Naive thymus-derived CD4-positive, alpha-beta T cell (primary cell): ENCODE measurements around the gene OXCT2. TPM values are rescaled to one million over a fixed set of nuclear protein-coding genes. Genes with fewer than 3 reads are reported as not detected.
"Not testable (repeated sequence)": the region's sequence is repeated elsewhere in the genome, so short reads cannot be mapped to it uniquely, and the experiment has no call there.

Experiments used
- ATAC-seq: fragments of 150-1000 bp; cut with Tn5 transposase; 2 replicates; pipeline ENCODE4 v1.10.0; 2021; ENCODE audit warnings: mild to moderate bottlenecking, moderate library complexity
- CTCF ChIA-PET: fragments of 350-600 bp; sonication (Branson Sonifier 250); formaldehyde crosslinking; loops from one replicate; lab custom pipeline; 2021; ENCODE audit warnings: antibody characterized with exemption; lab: Charles Lee
- POLR2A ChIA-PET: fragments of 350-600 bp; sonication (Branson Sonifier 250); formaldehyde crosslinking; loops from one replicate; lab custom pipeline; 2021; ENCODE audit warnings: antibody characterized with exemption, inconsistent platforms; lab: Charles Lee
- DNase-seq, 9 donors: peaks; one replicate each; pipeline versions ENCODE4 v3.0.0 to v3.0.0-alpha.2; 2020 to 2022; ENCODE audit warnings: mixed read lengths in 1 of 9
- H3K27ac ChIP-seq: one replicate; pipeline ENCODE4 v1.7.0; 2013; ENCODE audit warnings: mild to moderate bottlenecking, low read depth, low read length, moderate library complexity
- H3K27me3 ChIP-seq, 2 donors: one replicate each; pipeline ENCODE4 v1.7.0; 2013; ENCODE audit warnings: low read length in 2 of 2, mild to moderate bottlenecking in 2 of 2, moderate library complexity in 2 of 2; ENCODE audit not compliant: control insufficient read depth in 2 of 2, insufficient read depth in 2 of 2
- H3K36me3 ChIP-seq, 3 experiments: 1 replicate in 2 of 3; 2 replicates in 1 of 3; pipeline ENCODE4 v1.7.0; 2013; ENCODE audit warnings: low read length in 3 of 3, mild to moderate bottlenecking in 3 of 3, moderate library complexity in 1 of 3; ENCODE audit not compliant: insufficient read depth in 3 of 3, control insufficient read depth in 2 of 3
- H3K4me1 ChIP-seq, 2 donors: one replicate each; pipeline ENCODE4 v1.7.0; 2013; ENCODE audit warnings: low read length in 2 of 2, mild to moderate bottlenecking in 2 of 2, moderate library complexity in 1 of 2; ENCODE audit not compliant: control insufficient read depth in 2 of 2, insufficient read depth in 2 of 2
- H3K4me3 ChIP-seq: 2 replicates; pipeline ENCODE4 v1.7.0; 2013; ENCODE audit warnings: mild to moderate bottlenecking, low read length
- H3K9me3 ChIP-seq, 3 experiments: 1 replicate in 2 of 3; 2 replicates in 1 of 3; pipeline ENCODE4 v1.7.0; 2013; ENCODE audit warnings: low read length in 3 of 3; ENCODE audit not compliant: control insufficient read depth in 2 of 3
- H3K27ac Mint-ChIP-seq, 9 donors: one replicate each; pipeline ENCODE4 v1.8.0; 2020 to 2022; ENCODE audit warnings: mixed read lengths in 9 of 9, mild to moderate bottlenecking in 8 of 9, moderate library complexity in 5 of 9, inconsistent platforms in 2 of 9
- H3K27me3 Mint-ChIP-seq, 5 donors: one replicate each; pipeline ENCODE4 v1.8.0; 2021 to 2022; ENCODE audit warnings: mixed read lengths in 5 of 5, mild to moderate bottlenecking in 1 of 5
- H3K36me3 Mint-ChIP-seq, 5 donors: one replicate each; pipeline ENCODE4 v1.8.0; 2020 to 2022; ENCODE audit warnings: mixed read lengths in 5 of 5, mild to moderate bottlenecking in 3 of 5, inconsistent platforms in 1 of 5
- H3K4me1 Mint-ChIP-seq, 7 donors: one replicate each; pipeline ENCODE4 v1.8.0; 2020 to 2022; ENCODE audit warnings: mixed read lengths in 7 of 7, mild to moderate bottlenecking in 3 of 7, inconsistent platforms in 1 of 7
- H3K4me3 Mint-ChIP-seq, 10 donors: one replicate each; pipeline ENCODE4 v1.8.0; 2020 to 2022; ENCODE audit warnings: mild to moderate bottlenecking in 10 of 10, mixed read lengths in 10 of 10, moderate library complexity in 6 of 10, inconsistent platforms in 2 of 10
- H3K9me3 Mint-ChIP-seq, 11 donors: one replicate each; pipeline ENCODE4 v1.8.0; 2020 to 2022; ENCODE audit warnings: mixed read lengths in 11 of 11, mild to moderate bottlenecking in 4 of 11, inconsistent platforms in 1 of 11, moderate library complexity in 1 of 11
- intact Hi-C, 2 donors: fragments of 100-400 bp; cut with micrococcal nuclease; formaldehyde crosslinking; loops; one replicate each; pipeline ENCODE4 v1.15.1; 2023
- polyA plus RNA-seq, 2 donors: library from polyadenylated mRNA; unstranded; fragments of 300-500 nt; fragmentation: Illumina TruSeq; gene quantifications; one replicate each; pipeline ENCODE4 v1.2.3, GENCODE V29; 2021
- total RNA-seq, 6 experiments: library from RNA in 5 of 6; stranded (reverse) in 5 of 6; gene quantifications; 1 replicate in 5 of 6; 2 replicates in 1 of 6; pipeline ENCODE4 v1.2.3 and lab custom pipeline; 2021 to 2026

The OXCT2 gene
- total RNA-seq (under 1 TPM in 4 of 5 experiments, not detected in 1; 0.19 to 0.53 (median 0.26) TPM), polyA plus RNA-seq (not detected), total RNA-seq (lab: John Stamatoyannopoulos, UW) (not detected)

- Mint-ChIP-seq H3K4me3 (peak within 1 kb of the TSS in 6 of 10 donors; percentile 36 to 72 (median 54)), H3K27ac (peak within 1 kb of the TSS in 1 of 9 donors; percentile 27)
- H3K4me1 Mint-ChIP-seq, DNase-seq, H3K27me3 Mint-ChIP-seq, POLR2A ChIA-PET, intact Hi-C loops, H3K27me3 ChIP-seq, H3K27ac ChIP-seq, H3K4me3 ChIP-seq, H3K9me3 ChIP-seq, H3K36me3 ChIP-seq, CTCF ChIA-PET, H3K4me1 ChIP-seq, H3K36me3 Mint-ChIP-seq, H3K9me3 Mint-ChIP-seq: not testable (repeated sequence)
- peak; percentile 19 for ATAC-seq
Observed at GRCh38 chr1:39771022-39771532, at the start of gene OXCT2. Gene OXCT2, minus strand, starts transcription at chr1:39771348. Its CDS starts 93 bp downstream, at chr1:39771255.

DNA sequence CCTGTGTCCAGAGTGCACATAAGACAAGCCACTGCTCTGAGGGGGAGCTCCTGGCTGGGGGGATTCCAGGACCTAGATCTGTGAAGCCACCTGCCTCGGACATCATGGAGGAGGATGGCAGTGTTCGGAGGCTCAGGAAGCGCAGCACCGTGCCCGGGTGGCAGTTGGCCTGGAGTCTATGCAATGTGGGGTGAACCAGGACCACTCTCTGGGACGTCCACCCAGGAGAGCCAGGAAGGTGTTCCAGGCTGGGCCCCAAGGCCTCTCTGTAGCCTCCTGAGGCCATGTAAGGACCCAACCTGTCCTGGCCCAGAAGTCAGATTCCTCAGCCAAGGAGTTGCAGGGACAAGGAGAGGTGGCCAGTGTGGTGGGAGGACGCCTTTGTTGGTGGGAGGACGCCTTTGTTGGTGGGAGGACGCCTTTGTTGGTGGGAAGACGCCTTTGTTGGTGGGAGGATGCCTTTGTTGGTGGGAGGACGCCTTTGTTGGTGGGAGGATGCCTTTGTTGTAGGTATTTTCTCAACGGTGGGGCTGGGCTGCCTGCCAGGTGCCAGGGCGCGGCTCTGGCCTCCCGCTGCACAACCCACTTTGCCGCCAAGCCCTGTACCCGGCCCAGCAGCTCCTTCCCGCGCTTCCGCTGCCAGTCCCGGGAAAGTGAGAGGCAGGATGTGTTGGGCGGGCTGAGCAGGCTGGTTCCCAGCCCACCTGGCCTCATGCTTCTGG lies 48.1 kb upstream of the OXCT2 start:
- CTCF ChIA-PET = interaction anchor here (1.2 to 5.7 kb wide), 4 partner anchors 10 to 154 kb away, joined by 4 to 67 read pairs (median 6); partner anchors contain the start of gene MYCL
- peaks cover 4 to 29% (median 7%) of the 10 kb centered on the region in 5 donors for H3K27me3 Mint-ChIP-seq
- no peak overlapping the region for H3K4me3 Mint-ChIP-seq
- H3K4me1 Mint-ChIP-seq = peaks cover 6 to 15% (median 8%) of the 10 kb centered on the region in 7 donors
- no peaks in the 10 kb centered on the region for H3K4me1 ChIP-seq
- POLR2A ChIA-PET = interaction anchor here (1.1 kb wide), 1 partner anchor 25 kb away, joined by 3 read pairs; no protein-coding TSS in a partner anchor
- intact Hi-C loops = loop anchor here in 1 of 2 donors (5.0 kb wide), 1 partner anchor 518 kb away; no protein-coding TSS in a partner anchor
- no peaks in the 10 kb centered on the region for H3K36me3 Mint-ChIP-seq
- H3K4me3 ChIP-seq = no peak overlapping the region
- H3K27ac Mint-ChIP-seq = no peak overlapping the region
- ATAC-seq = no peak
- no peak for DNase-seq
- H3K36me3 ChIP-seq = no peaks in the 10 kb centered on the region
- no peaks in the 10 kb centered on the region for H3K9me3 ChIP-seq
- peaks cover 0 to 2% of the 10 kb centered on the region in 2 donors for H3K27me3 ChIP-seq
- H3K27ac ChIP-seq = no peak overlapping the region
- H3K9me3 Mint-ChIP-seq = no peaks in the 10 kb centered on the region

- ChIA-PET POLR2A (interaction anchor here (1.4 kb wide), 1 partner anchor 80 kb away, joined by 3 read pairs; no protein-coding TSS in a partner anchor), CTCF (interaction anchor here (1.2 to 5.7 kb wide), 4 partner anchors 11 to 155 kb away, joined by 4 to 67 read pairs (median 6); partner anchors contain the start of gene MYCL)
- peaks cover 4 to 29% (median 7%) of the 10 kb centered on the region in 5 donors for H3K27me3 Mint-ChIP-seq
- no peak for DNase-seq
- Histone ChIP-seq H3K36me3 (no peaks in the 10 kb centered on the region), H3K27ac (no peak overlapping the region), H3K4me3 (no peak overlapping the region), H3K9me3 (no peaks in the 10 kb centered on the region), H3K4me1 (no peaks in the 10 kb centered on the region), H3K27me3 (peaks cover 0 to 2% of the 10 kb centered on the region in 2 donors)
- peaks cover 6 to 15% (median 8%) of the 10 kb centered on the region in 7 donors for H3K4me1 Mint-ChIP-seq
- no peaks in the 10 kb centered on the region for H3K36me3 Mint-ChIP-seq
- no peak overlapping the region for H3K4me3 Mint-ChIP-seq
- intact Hi-C loops = loop anchor here in 1 of 2 donors (5.0 kb wide), 1 partner anchor 519 kb away; no protein-coding TSS in a partner anchor
- no peak for ATAC-seq
- no peak overlapping the region for H3K27ac Mint-ChIP-seq
- H3K9me3 Mint-ChIP-seq = no peaks in the 10 kb centered on the region
Observed at GRCh38 chr1:39818482-39818881, 47.3 kb upstream of the OXCT2 start.

DNA sequence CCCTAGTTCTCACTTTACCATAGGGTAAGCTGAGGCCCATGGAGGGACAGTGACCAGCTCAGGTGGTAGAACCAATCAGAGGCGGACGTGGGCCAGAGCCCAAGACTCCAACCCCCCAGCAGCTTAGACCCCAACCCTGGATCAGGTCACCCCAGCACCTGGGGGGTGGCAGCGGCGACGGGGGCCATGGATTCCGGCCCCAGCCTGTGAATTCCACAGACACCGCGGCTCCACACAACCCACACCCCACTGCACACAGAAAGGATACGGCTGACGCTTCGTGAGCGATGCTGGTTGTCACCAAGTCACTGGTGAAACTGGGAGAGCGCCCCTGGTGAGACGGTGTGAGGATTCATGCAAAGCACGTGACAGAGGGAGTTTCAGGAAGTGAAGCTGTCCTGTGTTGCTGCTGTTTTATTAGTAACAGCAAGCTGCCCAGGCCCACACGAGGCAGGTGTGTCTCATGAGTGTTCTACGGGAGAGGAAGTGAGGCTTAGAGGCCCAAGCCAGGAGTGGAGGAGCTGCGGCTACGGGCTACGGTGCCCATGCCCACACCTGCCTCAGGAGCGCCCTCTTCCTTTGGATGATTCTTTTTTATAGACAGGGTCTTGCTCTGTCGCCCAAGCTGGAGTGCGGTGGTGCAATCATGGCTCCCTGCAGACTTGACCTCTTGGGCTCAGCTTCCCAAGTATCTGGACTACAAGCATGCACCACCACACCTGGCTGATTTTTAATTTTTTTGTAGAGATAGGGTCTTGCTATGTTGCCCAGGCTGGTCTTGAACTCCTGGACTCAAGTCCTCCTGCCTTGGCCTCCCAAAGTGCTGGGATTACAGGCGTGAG lies 46.2 kb upstream of the OXCT2 start:
- ATAC-seq (peak; percentile 90), DNase-seq (peak; percentile 31 to 73 (median 63))
- H3K9me3 Mint-ChIP-seq, H3K27me3 ChIP-seq, H3K9me3 ChIP-seq, H3K36me3 Mint-ChIP-seq, H3K36me3 ChIP-seq, H3K4me1 ChIP-seq: not testable (repeated sequence)
- H3K4me1 Mint-ChIP-seq = peaks cover 6 to 15% (median 8%) of the 10 kb centered on the region in 7 donors
- ChIA-PET CTCF (interaction anchor here (0.6 to 5.7 kb wide), 8 partner anchors 27 to 157 kb away, joined by 3 to 67 read pairs (median 4); partner anchors contain the start of gene MYCL), POLR2A (interaction anchor here (0.9 to 2.4 kb wide), 4 partner anchors 77 to 157 kb away, joined by 3 to 11 read pairs (median 4); partner anchors contain the start of gene MYCL)
- H3K27ac Mint-ChIP-seq = peak overlapping the region in 8 of 9 donors; percentile 75 to 89 (median 86)
- intact Hi-C loops = loop anchor here (1.0 to 5.0 kb wide), 6 partner anchors 66 to 520 kb away; partner anchors contain the start of gene TRIT1 (in 1 of the 2)
- Histone ChIP-seq H3K4me3 (peak overlapping the region; percentile 50), H3K27ac (peak overlapping the region; percentile 39)
- peaks cover 2 to 28% (median 9%) of the 10 kb centered on the region in 5 donors for H3K27me3 Mint-ChIP-seq
- H3K4me3 Mint-ChIP-seq = peak overlapping the region; percentile 71 to 94 (median 85)

DNA sequence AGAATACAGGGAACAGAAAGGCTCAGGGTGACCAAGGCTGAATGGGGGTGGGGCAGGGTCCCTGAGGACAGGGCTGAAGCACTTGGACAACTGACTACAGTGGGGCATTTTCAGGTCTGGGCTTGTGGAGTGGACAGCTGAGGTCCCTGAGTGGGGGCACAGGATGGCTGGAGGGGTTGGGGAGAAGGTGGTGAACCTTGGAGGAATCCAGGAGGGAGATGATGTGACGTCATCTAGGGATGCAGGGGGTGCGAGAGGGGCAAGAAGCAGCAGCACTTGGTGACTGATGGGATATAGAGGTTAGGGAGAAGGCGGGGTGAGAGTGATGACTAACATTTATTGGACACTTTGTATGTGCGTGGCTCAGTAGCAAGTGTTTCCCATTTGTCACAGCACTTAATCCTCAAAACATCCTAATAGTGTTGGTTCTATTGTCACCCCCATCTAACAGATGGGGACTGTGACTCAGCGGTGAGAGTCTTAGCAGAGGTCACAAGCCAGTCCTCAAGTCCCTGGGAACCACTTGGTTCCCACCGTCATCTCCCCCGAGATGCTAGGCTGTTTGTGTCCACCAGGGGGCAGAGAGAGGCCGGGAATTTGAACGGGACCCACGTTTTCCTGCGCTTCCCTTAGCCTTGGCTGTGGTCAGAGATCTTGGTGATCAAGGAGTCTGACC lies 45.4 kb upstream of the OXCT2 start:
- Mint-ChIP-seq H3K4me1 (peaks cover 6 to 15% (median 8%) of the 10 kb centered on the region in 7 donors), H3K4me3 (peak overlapping the region; percentile 35 to 94 (median 85)), H3K27me3 (peaks cover 0 to 28% (median 4%) of the 10 kb centered on the region in 5 donors), H3K36me3 (no peaks in the 10 kb centered on the region), H3K27ac (peak overlapping the region in 4 of 9 donors; percentile 43 to 85 (median 70)), H3K9me3 (no peaks in the 10 kb centered on the region)
- H3K27ac ChIP-seq = no peak overlapping the region
- no peaks in the 10 kb centered on the region for H3K36me3 ChIP-seq
- H3K9me3 ChIP-seq = no peaks in the 10 kb centered on the region
- H3K27me3 ChIP-seq = peaks cover 0 to 2% of the 10 kb centered on the region in 2 donors
- peak overlapping the region; percentile 31 for H3K4me3 ChIP-seq
- ChIA-PET POLR2A (interaction anchor here (1.6 to 2.4 kb wide), 2 partner anchors 85 to 157 kb away, joined by 6 to 11 read pairs; partner anchors contain the start of gene MYCL), CTCF (interaction anchor here (0.6 to 5.7 kb wide), 9 partner anchors 22 to 216 kb away, joined by 3 to 67 read pairs (median 5); partner anchors contain the start of gene MYCL)
- ATAC-seq (peak; percentile 84), DNase-seq (peak; percentile 16 to 73 (median 41))
- no peaks in the 10 kb centered on the region for H3K4me1 ChIP-seq
- intact Hi-C loops = loop anchor here (1.0 to 5.0 kb wide), 6 partner anchors 67 to 521 kb away; partner anchors contain the start of gene TRIT1 (in 1 of the 2)
